NCI-H2171 (cell line): ENCODE data around the gene DAZAP1.

Source experiments
- DNase-seq: peaks from one replicate; lab custom pipeline; 2025; lab: John Stamatoyannopoulos, UW

DAZAP1 gene

DNA sequence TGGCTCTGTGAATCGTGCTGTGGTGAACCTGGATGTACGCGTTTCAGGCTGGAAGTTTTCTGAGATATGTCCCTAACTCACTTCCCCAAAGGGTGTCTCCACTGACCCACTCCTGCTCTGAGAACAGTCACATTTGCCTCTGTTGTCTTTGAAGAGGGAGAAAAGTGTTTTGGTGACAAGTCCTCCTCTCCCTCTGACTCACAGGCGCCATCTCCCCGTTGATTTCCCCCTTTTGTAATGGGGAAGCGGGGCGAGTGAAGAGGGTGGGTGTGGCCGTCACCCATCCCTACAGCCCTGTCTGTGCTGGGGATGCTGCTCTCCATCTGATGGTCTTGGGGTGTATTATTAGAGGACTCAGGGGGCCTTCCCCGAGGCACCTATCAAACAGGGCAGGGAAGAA lies 52.1 kb downstream of the DAZAP1 start:
- DNase-seq: no peak

DNA sequence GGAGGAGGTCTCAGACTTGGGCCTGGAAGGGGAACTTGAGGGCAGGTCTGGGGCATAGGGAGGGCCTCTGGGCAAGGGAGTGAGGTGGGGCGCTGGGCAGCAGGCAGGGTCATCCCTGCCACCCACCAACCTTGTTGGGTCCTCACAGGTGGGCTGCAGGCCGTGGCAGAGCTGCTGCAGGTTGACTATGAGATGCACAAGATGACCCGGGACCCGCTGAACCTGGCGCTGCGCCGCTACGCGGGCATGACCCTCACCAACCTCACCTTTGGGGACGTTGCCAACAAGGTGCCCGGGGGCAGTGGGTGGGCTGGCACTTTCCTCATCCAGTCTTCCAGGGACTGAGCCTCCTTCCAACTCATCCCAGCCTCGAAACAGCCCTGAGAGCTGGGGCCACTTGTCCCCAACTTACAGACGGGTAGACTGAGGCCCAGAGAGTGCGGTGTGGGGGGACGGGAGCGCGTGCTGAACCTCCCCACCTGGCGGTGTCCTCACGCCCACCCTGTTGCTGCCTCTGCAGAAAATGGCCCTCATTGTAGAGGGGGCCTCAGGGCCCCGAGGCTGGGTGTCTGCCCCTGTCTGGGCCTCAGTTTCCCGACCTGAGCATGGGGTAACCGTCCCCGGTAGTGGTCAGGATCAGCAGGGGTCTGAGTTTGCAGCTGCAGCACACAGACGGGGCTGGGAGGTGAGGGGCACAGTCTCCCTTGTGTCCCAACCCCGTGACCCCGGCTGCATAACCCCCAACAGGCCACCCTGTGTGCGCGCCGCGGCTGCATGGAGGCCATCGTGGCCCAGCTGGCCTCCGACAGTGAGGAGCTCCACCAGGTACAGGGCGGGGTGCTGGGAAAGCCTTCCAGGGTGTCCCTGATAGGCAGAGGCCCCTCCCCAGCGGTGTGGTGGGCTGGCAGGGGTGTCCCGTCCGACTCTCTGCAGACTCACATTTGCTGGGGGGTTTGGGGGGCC lies 52.9 kb downstream of the DAZAP1 start:
- DNase-seq: no peak

DNA sequence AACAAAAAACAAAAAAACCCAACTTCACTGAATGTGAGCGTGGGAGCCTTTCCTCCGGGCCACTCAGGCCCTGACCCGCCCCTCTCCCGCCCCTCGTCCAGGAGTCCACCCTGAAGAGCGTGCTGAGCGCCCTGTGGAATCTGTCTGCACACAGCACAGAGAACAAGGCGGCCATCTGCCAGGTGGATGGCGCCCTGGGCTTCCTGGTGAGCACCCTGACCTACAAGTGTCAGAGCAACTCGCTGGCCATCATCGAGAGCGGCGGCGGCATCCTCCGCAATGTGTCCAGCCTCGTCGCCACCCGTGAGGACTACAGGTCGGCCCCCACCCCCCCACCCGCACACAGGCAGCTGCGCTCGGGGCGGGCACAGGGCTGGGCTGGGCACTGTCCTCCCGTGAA lies 54.5 kb downstream of the DAZAP1 start:
- DNase-seq: no peak

GRCh38 chr19:1465191-1466016 lies 58.0 kb downstream of the DAZAP1 start:
- no peak for DNase-seq

DNA sequence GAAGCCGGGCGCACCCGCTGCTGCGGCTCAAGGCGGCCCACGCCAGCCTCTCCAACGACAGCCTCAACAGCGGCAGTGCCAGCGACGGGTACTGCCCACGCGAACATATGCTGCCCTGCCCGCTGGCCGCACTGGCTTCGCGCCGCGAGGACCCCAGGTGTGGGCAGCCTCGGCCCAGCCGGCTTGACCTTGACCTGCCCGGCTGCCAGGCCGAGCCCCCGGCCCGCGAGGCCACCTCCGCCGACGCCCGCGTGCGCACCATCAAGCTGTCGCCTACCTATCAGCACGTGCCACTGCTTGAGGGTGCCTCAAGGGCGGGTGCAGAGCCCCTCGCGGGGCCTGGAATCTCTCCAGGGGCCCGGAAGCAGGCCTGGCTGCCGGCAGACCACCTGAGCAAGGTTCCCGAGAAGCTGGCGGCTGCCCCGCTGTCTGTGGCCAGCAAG lies 58.7 kb downstream of the DAZAP1 start:
- DNase-seq: no peak

GRCh38 chr19:1466461-1467214 lies 59.3 kb downstream of the DAZAP1 start:
- no peak for DNase-seq

GRCh38 chr19:1467215-1467489 lies 59.8 kb downstream of the DAZAP1 start:
- no peak for DNase-seq

- no peak for DNase-seq
Measured at GRCh38 chr19:1467490-1468273, 60.3 kb downstream of the DAZAP1 start.

- no peak for DNase-seq
Measured at GRCh38 chr19:1468274-1468820, 61.0 kb downstream of the DAZAP1 start.

DNA sequence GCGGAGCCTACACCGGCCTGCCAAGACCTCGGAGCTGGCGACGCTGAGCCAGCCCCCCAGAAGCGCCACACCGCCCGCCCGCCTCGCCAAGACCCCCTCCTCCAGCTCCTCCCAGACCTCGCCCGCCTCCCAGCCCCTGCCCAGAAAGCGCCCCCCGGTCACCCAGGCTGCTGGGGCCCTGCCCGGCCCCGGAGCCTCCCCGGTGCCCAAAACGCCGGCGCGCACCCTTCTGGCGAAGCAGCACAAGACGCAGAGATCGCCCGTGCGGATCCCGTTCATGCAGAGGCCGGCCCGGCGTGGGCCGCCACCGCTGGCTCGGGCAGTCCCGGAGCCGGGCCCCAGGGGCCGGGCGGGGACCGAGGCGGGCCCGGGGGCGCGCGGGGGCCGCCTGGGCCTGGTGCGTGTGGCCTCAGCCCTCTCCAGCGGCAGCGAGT lies 61.5 kb downstream of the DAZAP1 start:
- peak; percentile 23 for DNase-seq

- DNase-seq: no peak
Measured at GRCh38 chr19:1469255-1470054, 62.1 kb downstream of the DAZAP1 start.

GRCh38 chr19:1470055-1470304 lies 62.6 kb downstream of the DAZAP1 start:
- DNase-seq: no peak

DNA sequence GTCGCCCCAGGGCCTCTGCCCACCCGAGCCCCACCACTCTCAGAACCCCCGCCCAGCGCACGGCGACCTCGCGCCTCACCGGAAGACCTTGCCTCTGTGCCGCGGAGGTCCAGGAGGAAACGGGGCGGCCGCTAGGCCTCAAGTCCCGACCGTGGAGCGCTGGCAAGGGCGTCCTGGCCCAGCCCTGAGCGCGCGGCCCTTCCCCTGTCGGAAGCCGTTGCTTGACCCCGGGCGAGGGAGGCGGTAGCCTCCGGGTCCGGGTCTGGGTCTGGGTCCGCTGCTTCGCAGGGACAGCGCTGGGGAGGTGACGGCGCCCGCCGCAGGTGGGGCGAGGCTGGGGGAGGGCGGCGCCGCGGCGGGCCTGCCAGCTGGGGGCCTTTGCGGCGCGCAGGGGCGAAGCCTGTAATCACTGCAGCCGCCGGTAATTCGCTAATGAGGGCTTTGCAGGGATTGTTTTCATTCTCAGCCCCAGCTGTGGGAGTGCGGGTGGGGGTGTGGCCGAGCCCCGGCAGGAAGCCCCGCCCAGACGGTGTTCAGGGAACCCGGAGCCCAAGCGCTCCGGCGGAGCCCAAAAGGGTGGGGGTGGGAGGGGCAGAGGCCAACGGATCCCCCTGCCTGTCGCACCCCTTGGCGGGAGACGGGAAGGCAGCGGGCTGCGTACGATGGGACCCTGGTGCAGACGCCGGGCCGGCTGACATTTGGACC lies 63.1 kb downstream of the DAZAP1 start:
- peak; percentile 77 for DNase-seq

DNA sequence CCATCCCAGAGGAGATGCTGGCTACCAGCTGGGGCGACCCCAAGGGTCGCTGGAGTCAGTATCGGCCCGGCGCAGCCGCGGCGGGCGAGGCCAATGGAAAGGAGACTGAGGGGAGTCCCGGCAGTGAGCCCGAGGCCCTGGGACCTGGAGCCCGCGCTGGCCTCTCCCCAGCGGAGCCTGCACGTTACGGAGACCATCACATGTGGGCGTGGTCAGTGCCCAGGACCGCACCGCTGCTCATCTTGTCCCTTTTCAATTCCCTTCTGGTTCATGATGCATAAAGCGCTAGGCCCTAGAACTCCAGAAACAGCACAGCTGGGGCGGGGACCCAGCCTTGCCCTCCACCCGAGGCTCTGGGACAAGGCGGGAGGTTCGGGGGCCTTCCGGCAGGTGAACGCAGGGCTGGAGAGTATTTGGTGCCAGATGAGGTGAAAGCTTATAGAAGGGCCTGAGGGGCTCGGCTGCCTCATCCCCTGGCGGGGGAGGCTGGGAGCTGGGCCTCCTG lies 63.7 kb downstream of the DAZAP1 start:
- no peak for DNase-seq

GRCh38 chr19:1471515-1472160 lies 64.3 kb downstream of the DAZAP1 start:
- no peak for DNase-seq

DNA sequence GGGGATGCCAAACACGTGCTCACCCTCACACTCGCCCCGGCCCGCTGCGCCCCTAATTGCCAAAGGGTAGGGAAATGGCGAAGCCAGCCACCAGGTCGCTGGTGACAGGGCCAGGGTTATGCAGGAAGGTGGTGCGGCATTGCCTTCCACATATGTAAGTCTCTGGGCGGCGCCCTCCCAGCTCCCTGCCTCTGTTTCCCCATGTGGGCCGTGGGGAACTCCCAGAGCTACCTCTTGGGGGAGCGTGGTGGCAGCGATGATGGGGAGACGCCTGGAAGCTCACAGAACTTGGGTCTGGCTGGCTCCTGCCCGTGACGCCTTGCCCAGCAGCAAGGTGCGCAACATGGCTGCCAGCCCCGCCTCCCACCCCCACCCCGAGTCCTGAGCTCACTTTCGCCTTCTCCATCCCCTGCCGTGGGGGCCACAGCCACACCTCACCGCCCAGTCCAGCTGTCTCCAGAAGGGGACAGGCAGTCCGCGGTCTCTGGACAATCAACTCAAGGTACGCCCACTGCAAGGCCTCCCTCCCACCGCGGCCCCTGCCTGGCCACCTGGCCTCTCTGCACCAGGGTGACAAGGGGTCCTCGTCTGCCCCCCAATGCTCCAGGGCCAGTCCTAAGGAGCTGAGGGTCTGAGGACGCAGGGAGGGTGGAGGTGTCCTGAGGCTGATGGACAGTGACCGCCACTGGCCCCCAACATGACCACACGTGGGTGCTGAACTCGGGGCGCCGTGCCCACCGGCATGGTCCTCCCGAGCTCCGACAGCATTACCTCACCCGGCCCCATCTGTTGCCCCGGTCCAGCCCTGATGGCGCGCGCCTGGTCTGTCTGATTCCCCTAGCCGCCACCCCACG lies 65.1 kb downstream of the DAZAP1 start:
- no peak for DNase-seq

GRCh38 chr19:1473085-1473851 lies 65.9 kb downstream of the DAZAP1 start:
- DNase-seq: no peak
